SK-N-MC (cell line): ENCODE measurements around the gene USP32.

ENCODE experiments used
- EZH2 ChIP-seq: fragments of 200-600 bp; sonication (generic); IDR thresholded peaks from one replicate; pipeline ENCODE4 v1.6.1; 2017; ENCODE audit warnings: antibody characterized with exemption
- FOXP2 ChIP-seq: optimal IDR thresholded peaks from 2 replicates; pipeline ENCODE3; 2011; ENCODE audit warnings: mild to moderate bottlenecking, moderate library complexity; ENCODE audit not compliant: insufficient read depth; ENCODE audit errors: extremely low read length, control extremely low read depth
- POLR2AphosphoS5 ChIP-seq: IDR thresholded peaks from 2 replicates; pipeline ENCODE4 v1.6.1; 2012; ENCODE audit warnings: mild to moderate bottlenecking, low read depth, low read length, borderline replicate concordance

DNA sequence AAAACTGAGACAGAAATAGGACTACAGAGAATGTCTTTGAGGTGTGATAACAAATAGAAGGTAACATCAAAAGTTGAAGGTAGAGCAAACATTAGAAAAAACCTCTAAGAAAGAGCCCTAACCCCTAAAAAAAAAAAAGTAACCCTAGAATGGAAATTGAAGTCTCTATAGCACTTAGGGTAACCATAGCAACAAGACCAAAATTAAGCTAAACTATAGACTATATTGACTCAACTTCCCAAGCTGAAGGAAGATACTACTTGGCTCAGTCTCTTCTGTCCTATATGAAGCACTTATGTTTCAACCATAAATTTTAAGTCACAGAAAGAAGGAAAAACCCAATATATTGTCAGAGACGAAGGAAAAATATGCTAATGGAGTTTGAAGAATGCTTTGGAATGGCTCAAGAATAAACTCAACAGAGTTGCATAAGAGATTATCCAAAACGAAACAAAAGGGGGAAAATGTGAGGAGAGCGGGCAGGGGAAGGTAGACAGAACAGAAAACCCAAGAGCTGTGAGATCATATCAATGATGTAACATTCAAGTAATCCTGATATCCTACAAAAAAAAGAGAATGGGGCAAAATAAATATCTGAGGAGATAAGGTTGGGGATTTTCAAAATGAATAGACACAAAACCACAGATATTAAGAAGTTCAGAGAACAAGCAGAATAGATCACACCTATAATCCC is 88.4 kb downstream of the USP32 start:
- TF ChIP-seq EZH2 (no peak), FOXP2 (no peak), POLR2AphosphoS5 (no peak)
